Right lobe of liver (tissue), 6 donors: ENCODE results near the gene ZNF512B. TPM values are rescaled to one million over a fixed set of nuclear protein-coding genes. Genes with fewer than 3 reads are reported as not detected.
A peak's percentile ranks its signal among the peaks of the same experiment; 100 is the strongest.

Experiments
- ATAC-seq, 4 donors: fragments of 200-7000 bp; cut with Tn5 transposase; one replicate each; pipeline ENCODE4 v1.9.1; 2020; ENCODE audit warnings: mild to moderate bottlenecking in 4 of 4, moderate library complexity in 4 of 4
- DNase-seq, 3 donors: peaks; one replicate each; pipeline ENCODE4 v3.0.0-alpha.2; 2020
- H3K27ac ChIP-seq, 3 donors: fragments of 200-600 bp; one replicate each; pipeline ENCODE4 v1.8.0; 2022
- H3K27me3 ChIP-seq, 2 donors: fragments of 200-600 bp; one replicate each; pipeline ENCODE4 v1.8.0; 2022
- H3K36me3 ChIP-seq, 4 donors: fragments of 200-600 bp; sonication (generic) in 1 of 4; one replicate each; pipeline versions ENCODE4 v1.5.1 to v1.8.0; 2017 to 2022; ENCODE audit warnings: control low read depth in 1 of 4
- H3K4me1 ChIP-seq, 4 donors: fragments of 200-600 bp; sonication (generic) in 1 of 4; one replicate each; pipeline versions ENCODE4 v1.5.1 to v1.8.0; 2017 to 2022; ENCODE audit warnings: control low read depth in 1 of 4
- H3K4me3 ChIP-seq, 3 donors: fragments of 200-600 bp; one replicate each; pipeline ENCODE4 v1.8.0; 2022
- H3K9me3 ChIP-seq, 4 donors: fragments of 200-600 bp; sonication (generic) in 1 of 4; one replicate each; pipeline versions ENCODE4 v1.5.1 to v1.8.0; 2017 to 2022; ENCODE audit warnings: control low read depth in 1 of 4
- POLR2A ChIP-seq: fragments of 450-650 bp; IDR thresholded peaks from one replicate; pipeline ENCODE4 v1.6.1; 2017; ENCODE audit warnings: antibody characterized with exemption, mild to moderate bottlenecking
- WGBS: methylation state at CpG from one replicate; pipeline ENCODE4 v1.1.6; 2018; ENCODE audit warnings: low coverage, low lambda C conversion rate; ENCODE audit not compliant: insufficient coverage; ENCODE audit errors: missing lambda C conversion rate; 5-methylcytosine and 5-hydroxymethylcytosine counted together
- intact Hi-C, 2 donors: fragments of 100-400 bp; cut with DNase I; formaldehyde crosslinking; loops; one replicate each; pipeline versions ENCODE4 v1.11.2 to v1.14.1; 2022
- total RNA-seq, 6 experiments: library from RNA; depleted of rRNA in 2 of 6; stranded (reverse); fragments of >200 nt in 2 of 6; fragmentation: NEBNext Ultra II Directional in 3 of 6; extraction: Animal tissue kit (Norgen Biotek cat#: 25700) in 3 of 6; gene quantifications; one replicate each; pipeline versions ENCODE4 v1.1.0 to v1.2.4, GENCODE V29; 2016 to 2023
- TF ChIP-seq, protein P1 (sequence below), 4 donors: fragments of 200-600 bp in 3 of 4; fragments of 450-650 bp in 1 of 4; IDR thresholded peaks; one replicate each; pipeline versions ENCODE4 v1.5.1 to v1.8.0; 2016 to 2022; ENCODE audit warnings: antibody characterized with exemption in 4 of 4, mild to moderate bottlenecking in 2 of 4
- donor health status: DM: no; HTN: yes; CAD: no.
- donor health status: DM: no; HTN: no; CAD: no.
- donor health status: DM: no; HTN: no; CAD: no.
- donor health status: DM: no; HTN: yes; CAD: no.
- donor health status: DM: no; HTN: yes; CAD: no.

ZNF512B gene
- total RNA-seq, 6 experiments from 2014 or later: 10.8 to 16.8 (median 14.0) TPM

DNA sequence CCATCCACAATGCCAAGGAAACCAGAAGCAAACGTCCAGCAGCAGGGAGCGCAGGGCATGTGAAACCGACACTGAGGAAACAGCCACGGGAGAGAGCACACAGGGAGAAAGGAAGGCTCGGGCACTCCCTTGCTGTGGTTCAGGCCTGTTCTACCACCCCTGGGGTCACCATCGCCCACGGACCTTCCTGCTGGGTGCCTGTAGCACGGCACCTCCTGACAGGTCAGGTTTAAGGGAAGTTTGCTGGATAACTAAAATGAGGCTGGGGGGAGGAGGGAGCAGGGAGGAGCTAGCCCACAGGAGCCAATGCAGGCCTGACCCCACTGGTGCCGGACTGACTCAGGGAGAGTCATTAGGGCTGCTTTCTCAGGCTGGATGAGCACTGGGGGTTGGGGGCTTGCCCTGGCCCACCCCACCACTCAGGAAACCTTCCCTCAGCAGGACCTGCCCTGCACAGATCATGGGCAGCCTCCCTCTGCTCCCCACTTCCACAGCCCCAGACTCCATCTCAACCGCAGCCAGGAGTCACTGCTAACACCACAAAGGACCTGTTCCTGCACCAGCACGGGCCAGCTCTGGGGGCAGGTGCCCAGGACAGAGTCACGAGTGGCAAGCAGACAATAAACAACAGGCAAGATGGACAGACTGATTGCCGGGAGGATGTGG, 15.8 kb downstream of the ZNF512B start:
- H3K9me3 ChIP-seq: no peaks in the 10 kb centered on the region
- DNase-seq: no peak
- no peaks in the 10 kb centered on the region for H3K27me3 ChIP-seq
- 60% methylated on average over 3 of the region's 13 CpGs for WGBS
- H3K36me3 ChIP-seq: no peaks in the 10 kb centered on the region
- H3K4me3 ChIP-seq: no peak overlapping the region
- intact Hi-C loops: no loop called here
- no peak for TF ChIP-seq POLR2A
- TF ChIP-seq, protein P1, sequence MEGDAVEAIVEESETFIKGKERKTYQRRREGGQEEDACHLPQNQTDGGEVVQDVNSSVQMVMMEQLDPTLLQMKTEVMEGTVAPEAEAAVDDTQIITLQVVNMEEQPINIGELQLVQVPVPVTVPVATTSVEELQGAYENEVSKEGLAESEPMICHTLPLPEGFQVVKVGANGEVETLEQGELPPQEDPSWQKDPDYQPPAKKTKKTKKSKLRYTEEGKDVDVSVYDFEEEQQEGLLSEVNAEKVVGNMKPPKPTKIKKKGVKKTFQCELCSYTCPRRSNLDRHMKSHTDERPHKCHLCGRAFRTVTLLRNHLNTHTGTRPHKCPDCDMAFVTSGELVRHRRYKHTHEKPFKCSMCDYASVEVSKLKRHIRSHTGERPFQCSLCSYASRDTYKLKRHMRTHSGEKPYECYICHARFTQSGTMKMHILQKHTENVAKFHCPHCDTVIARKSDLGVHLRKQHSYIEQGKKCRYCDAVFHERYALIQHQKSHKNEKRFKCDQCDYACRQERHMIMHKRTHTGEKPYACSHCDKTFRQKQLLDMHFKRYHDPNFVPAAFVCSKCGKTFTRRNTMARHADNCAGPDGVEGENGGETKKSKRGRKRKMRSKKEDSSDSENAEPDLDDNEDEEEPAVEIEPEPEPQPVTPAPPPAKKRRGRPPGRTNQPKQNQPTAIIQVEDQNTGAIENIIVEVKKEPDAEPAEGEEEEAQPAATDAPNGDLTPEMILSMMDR (IDR thresholded peaks at IDR 0.05): no peak
- no peak for ATAC-seq
- H3K4me1 ChIP-seq: peaks cover 2 to 63% (median 25%) of the 10 kb centered on the region in 4 donors
- H3K27ac ChIP-seq: no peak overlapping the region

DNA sequence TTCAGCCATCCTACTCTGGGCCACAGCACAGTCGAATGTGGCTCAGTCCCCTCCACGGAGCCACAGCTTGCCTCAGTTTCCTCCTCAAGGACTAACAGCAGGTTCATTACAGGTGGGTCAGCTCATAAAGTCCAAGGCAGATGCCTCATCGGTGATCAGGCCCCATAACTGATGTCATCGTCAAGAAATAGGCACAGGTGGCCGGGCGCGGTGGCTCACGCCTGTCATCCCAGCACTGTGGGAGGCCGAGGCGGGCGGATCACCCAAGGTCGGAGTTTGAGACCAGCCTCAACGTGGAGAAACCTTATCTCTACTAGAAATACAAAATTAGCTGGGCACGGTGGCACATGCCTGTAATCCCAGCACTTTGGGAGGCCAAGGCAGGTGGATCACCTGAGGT, 17.0 kb downstream of the ZNF512B start:
- intact Hi-C loops: no loop called here
- ATAC-seq: no peak
- Histone ChIP-seq H3K9me3 (no peaks in the 10 kb centered on the region), H3K27me3 (no peaks in the 10 kb centered on the region), H3K4me1 (peaks cover 2 to 70% (median 27%) of the 10 kb centered on the region in 4 donors), H3K27ac (no peak overlapping the region), H3K4me3 (no peak overlapping the region), H3K36me3 (no peaks in the 10 kb centered on the region)
- 100% methylated on average over 1 of the region's 14 CpGs for WGBS
- no peak for TF ChIP-seq POLR2A
- TF ChIP-seq, protein P1 (IDR thresholded peaks at IDR 0.05): no peak
- no peak for DNase-seq

DNA sequence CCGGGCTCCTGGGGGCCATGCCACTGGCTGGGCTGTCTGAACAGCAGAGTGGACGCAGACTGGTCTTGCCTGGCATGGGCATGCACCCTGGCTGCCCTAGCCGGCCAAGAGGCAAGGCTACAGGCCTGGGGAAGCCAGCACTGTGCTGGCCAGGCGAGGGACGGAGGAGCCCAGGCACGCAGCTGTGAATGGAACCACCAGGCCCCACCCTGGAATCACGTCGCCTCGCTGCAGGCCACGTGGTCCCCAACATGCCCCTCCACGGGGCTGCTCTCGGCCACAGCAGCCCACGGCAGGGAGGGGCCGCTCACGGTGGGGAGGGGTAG, 17.6 kb downstream of the ZNF512B start:
- H3K27me3 ChIP-seq: no peaks in the 10 kb centered on the region

DNA sequence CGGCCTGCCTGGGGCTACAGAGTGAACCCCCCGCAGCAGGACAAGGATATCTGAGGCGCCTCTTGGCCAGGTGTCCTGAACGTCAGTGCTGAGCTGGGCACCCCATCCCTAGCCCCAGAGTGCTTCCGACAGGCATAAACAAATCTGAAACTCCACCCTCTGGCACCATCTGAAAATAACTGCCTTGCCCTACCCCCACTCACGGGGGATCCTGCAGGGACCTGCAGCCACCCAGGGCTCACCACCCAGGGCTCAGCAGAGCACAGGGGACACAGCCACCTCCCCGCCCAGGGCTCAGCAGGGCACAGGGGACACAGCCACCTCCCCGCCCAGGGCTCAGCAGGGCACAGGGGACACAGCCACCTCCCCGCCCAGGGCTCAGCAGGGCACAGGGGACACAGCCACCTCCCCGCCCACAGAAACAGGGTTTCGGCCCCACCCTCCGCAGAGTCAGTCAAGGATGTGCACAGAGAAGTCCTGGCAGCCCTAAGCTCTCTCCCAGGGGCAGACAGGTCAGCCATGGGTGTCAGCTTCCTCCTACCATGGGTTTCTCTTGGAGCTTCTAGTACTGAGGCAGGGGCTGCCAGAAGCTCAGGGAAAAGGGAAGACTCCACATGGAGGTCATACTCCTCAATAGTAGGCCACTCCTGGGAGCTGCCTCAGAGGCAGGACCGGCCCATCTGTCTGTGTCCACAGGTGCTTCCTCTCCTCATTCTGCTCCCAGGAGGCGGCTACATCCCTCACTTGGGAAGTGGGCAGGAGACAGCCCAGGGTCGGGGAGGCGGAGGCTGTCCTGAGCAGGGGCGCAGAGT, 18.1 kb downstream of the ZNF512B start:
- Histone ChIP-seq H3K36me3 (no peaks in the 10 kb centered on the region), H3K4me1 (peaks cover 0 to 69% (median 26%) of the 10 kb centered on the region in 4 donors), H3K4me3 (no peak overlapping the region), H3K27ac (peak overlapping the region in 2 of 3 donors; percentile 30 to 96), H3K9me3 (no peaks in the 10 kb centered on the region), H3K27me3 (no peaks in the 10 kb centered on the region)
- WGBS: no CpG with 5 or more reads among the region's 17 CpGs
- ATAC-seq (peak in 3 of 4 donors; percentile 2 to 15 (median 10)), DNase-seq (peak in 2 of 3 donors; percentile 76 to 82)
- no peak for TF ChIP-seq POLR2A
- intact Hi-C loops: no loop called here

More for the DNA sequence above, 17.6 kb downstream of the ZNF512B start:
- H3K4me1 ChIP-seq: peaks cover 0 to 72% (median 25%) of the 10 kb centered on the region in 4 donors
- no CpG with 5 or more reads among the region's 15 CpGs for WGBS
- TF ChIP-seq, protein P1 (IDR thresholded peaks at IDR 0.05): no peak
- TF ChIP-seq POLR2A: no peak
- no peak overlapping the region for H3K4me3 ChIP-seq
- no peaks in the 10 kb centered on the region for H3K9me3 ChIP-seq
- H3K27ac ChIP-seq: peak overlapping the region in 2 of 3 donors; percentile 30 to 96
- no peaks in the 10 kb centered on the region for H3K36me3 ChIP-seq
- DNase-seq (no peak), ATAC-seq (no peak)
- intact Hi-C loops: no loop called here
